Measurements from ENCODE around the gene MGAT5.
"Not testable (repeated sequence)": the region's sequence is repeated elsewhere in the genome, so short reads cannot be mapped to it uniquely, and the experiment has no call there.

The MGAT5 gene

DNA sequence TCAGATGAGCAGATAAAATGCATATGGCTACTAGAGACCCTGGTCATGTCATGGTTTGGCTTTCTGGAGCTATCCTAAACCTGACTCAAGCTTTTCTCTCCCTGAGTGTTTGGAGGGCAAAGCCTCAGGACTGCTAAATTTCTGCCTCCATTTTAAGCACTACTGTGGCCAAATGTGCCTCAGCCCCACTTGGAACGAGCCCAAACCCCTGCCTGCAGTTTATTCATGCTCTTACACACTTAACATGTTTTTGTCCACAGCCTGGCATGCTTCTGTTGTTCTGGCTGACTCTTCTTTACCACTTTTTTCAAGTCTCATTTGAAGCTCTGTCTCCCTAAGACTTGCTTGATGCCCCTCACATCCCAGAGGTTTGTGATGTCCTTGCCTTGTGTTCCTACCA, 24.7 kb downstream of the MGAT5 start:
- no peak for DNase-seq (ENCODE audit: low read depth)

GRCh38 chr2:134279417-134279816, 25.5 kb downstream of the MGAT5 start:
- DNase-seq (ENCODE audit: low read depth) = no peak

- DNase-seq (ENCODE audit: low read depth) = no peak
Measured at GRCh38 chr2:134280231-134280630, 26.4 kb downstream of the MGAT5 start.

GRCh38 chr2:134280726-134281125, 26.9 kb downstream of the MGAT5 start:
- DNase-seq (ENCODE audit: low read depth) = no peak

DNA sequence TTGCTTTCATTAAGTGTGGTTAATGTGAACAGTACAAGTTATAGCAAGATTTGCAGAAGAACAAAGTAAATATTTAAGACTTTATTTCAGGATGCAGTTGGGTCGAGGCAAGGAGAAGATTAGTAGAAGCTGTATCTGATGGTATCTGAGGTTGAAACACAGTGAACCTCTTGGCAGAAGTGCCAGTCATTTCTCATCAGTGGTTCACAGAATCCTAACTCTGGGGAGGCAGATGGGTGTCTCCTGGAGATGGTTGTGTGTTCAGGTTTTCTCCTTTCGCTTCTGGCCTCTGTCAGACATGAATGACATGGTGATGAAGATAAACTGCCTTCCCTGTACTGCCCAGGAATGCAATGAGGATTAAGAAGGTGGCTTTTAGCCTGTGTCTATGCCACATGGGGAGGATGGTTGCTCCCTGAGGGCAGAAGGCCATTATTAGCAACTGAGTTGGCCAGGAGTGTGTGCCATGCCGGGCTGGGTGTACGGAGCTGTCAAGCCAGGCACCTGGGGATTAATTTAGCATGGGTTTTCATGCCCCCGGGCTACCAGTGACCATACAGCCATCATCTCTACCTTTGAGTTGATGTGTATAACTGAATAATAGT, 28.0 kb downstream of the MGAT5 start:
- no peak for DNase-seq (ENCODE audit: low read depth)

GRCh38 chr2:134282629-134283400, 28.9 kb downstream of the MGAT5 start:
- no peak for DNase-seq (ENCODE audit: low read depth)

DNA sequence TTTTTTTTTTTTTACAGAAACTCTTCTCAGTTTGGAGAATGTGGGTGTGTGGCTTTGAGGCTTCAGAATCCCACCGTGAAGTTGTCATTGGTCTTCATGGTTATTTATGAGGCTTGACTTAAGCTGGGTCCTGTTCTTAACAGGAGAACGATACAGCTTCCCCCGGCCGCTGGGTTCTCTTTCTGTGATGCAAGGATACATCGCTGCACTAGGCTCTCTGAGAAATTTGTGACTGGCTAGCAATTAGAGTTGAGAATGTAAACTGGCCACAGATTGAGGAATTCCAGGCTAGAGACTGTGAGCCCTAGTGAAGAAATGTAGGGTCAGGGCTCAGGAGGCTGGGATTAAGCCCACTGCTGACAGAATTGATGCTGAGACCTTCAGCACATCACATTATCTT, 29.8 kb downstream of the MGAT5 start:
- no peak for DNase-seq (ENCODE audit: low read depth)

DNA sequence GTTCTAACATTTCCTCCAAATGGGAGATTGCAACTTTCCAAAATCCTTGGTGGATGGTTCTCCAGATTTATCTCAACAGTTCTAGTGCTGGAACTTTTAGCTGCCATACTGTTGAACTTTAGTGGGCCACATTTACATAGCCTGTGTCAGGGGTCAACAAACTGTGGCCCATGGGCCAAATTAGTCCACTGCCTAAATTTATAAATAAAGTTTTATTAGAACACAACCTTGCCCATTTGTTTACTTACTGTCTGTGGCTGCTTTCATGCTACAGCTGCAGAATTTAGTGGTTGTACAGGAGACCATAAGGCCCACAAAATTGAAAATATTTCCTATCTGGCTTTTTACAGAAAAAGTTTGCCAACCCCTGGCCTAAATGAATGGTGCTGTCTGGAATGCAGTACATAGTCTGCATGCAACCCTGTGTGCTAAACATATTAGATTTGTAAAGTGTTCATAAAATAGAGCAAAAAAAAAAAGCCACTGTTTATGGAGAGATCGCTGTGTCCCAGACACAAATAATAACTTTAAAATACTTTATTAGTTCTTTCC, 30.3 kb downstream of the MGAT5 start:
- DNase-seq (ENCODE audit: low read depth) = no peak

DNA sequence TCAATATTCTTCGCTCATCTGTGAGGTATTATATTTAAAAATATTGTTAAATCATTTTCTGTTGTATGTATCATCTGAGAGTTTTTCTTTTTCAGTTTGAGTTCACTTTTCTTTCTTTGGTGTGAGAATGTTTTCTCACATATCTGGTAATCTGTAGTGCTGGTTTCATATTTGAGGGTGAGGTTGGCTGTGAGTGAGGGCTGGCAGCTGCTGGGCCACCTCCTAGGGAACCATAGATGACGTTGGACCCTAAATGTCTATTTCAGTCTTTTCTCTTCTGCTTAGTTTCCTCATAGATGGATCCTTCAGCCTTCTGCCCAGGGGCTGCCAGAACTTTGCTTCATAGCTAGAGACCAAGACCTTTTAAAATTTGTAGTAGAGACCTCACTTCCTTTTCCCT, 33.5 kb downstream of the MGAT5 start:
- no peak for DNase-seq (ENCODE audit: low read depth)

DNA sequence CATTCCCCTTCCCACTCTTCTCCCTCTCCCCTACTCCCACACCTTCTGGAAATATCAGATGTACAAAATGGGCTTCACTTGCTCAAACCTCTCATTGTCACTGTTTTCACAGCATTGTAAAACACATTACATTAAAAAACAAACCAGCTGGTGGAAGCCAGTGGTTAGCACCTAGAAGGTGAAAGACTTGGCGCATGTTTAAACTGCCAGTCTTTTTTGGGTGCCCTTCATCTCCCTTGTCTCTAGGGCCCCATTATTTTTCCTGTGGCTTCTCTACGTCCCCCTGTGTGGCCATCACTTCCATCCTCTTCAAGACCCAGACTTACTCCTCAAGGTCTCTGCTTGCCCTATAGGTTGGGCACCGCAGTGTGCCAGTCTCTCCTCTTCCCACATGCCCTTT, 34.9 kb downstream of the MGAT5 start:
- no peak for DNase-seq (ENCODE audit: low read depth)

DNA sequence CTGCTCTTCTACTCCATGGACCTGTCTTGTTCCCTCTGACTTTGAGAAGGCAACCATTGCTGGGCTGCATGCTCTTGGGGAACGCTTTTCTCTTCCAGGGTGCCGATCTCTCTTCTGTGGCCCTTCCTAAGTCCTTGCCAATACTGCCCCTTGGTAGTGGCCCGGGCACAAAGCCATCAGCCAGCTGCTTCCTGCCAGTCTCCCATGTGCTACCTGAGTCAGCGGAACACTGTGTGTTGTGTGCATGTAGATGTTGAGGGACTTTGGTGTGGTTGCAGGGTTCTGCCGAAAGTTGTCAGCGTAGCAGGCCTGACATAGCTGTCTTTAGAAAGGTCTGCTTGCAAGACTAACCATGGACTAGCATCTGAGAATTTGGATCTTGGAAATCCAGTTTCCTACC, 35.4 kb downstream of the MGAT5 start:
- DNase-seq (ENCODE audit: low read depth) = no peak

GRCh38 chr2:134290358-134290757, 36.5 kb downstream of the MGAT5 start:
- DNase-seq (ENCODE audit: low read depth) = no peak

- DNase-seq (ENCODE audit: low read depth) = no peak
Measured at GRCh38 chr2:134292514-134292913, 38.6 kb downstream of the MGAT5 start.

- DNase-seq (ENCODE audit: low read depth) = no peak
Measured at GRCh38 chr2:134293719-134294537, 40.1 kb downstream of the MGAT5 start.

DNA sequence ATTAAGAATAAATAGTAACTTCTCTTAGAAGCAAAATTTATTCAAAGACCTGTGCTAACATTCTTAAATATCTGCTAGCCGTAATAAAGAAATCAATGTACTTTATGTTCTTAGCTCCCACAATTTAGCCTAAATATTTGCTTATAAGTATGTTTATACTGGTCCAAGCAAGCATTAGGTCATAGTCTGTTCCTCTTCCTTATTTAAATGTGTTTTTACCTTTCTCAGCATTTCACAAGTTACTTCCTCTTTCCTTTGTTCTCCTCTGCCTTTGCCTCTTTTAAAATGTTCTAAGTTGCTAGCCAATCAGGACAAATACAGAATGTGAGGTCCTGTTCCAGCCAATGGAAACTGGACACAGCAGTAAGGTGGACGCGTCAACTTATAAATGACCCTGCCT, 40.7 kb downstream of the MGAT5 start:
- DNase-seq (ENCODE audit: low read depth) = not testable (repeated sequence)

GRCh38 chr2:134295441-134295840, 41.6 kb downstream of the MGAT5 start:
- no peak for DNase-seq (ENCODE audit: low read depth)

DNA sequence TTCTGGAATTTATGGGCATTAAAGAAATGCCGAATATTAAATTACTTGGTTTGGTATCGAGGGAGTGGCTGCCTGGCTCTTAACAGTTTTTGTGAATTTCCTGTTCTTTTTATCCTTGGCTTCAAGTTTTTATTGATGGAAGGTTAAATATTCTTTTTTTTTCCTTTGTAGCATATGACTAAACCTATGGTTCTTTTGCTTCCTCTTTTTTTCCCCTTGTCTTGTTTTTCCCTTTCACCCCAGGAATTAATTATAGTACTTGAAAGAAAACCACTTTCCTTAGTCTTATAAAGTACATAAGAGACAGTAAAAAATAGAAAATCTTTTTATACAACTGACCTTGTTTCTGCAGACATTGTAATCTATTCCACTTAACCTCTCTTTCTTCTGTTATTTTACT, 42.4 kb downstream of the MGAT5 start:
- no peak for DNase-seq (ENCODE audit: low read depth)

DNA sequence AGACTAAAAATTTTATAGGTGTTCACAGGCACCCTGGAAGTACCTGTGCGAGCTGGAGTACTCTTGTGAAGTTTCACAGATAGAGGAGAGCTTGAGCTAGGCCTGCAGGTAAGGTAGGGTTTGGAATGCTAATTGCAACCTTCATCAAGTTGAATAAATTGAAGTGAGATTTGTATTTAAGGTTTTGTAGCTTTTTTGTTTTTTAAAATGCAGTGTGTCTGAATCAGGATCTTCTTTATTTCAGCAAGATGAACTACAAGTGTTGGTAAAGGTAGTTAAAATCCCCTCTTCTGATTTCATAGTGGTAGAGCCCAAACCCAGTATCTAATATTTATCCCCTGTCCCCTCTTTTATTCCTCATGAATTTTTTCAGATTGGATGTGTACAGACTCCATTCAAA, 45.5 kb downstream of the MGAT5 start:
- DNase-seq (ENCODE audit: low read depth) = no peak

GRCh38 chr2:134300585-134300984, 46.7 kb downstream of the MGAT5 start:
- no peak for DNase-seq (ENCODE audit: low read depth)

- no peak for DNase-seq (ENCODE audit: low read depth)
Measured at GRCh38 chr2:134301099-134301927, 47.4 kb downstream of the MGAT5 start.

DNA sequence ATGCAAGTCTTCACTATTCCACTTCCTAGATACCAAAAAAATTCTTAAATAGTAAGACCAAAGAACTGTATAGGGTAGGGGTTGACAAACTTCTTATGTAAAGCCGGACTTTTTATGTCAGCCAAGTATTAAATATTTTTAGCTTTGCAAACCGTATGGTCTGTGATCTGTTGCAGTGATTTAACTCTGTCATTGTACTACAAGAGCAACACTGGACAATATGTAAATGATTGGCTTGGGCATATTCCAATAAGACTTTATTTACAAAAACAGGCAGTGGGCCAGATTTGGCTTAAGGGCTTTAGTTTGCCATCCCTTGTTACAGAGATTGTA, 48.0 kb downstream of the MGAT5 start:
- DNase-seq (ENCODE audit: low read depth) = no peak

All from stimulated activated CD8-positive, alpha-beta memory T cell treated with anti-CD3 and anti-CD28 coated beads, Interleukin-4, amount 100 ng/mL, for 24 hours (primary cell).